Motor neuron (in vitro differentiated cells): ENCODE measurements around the gene ACBD6. TPM values are rescaled to one million over a fixed set of nuclear protein-coding genes. Genes with fewer than 3 reads are reported as not detected.
"Not testable (repeated sequence)": the region's sequence is repeated elsewhere in the genome, so short reads cannot be mapped to it uniquely, and the experiment has no call there.

ENCODE experiments used
- ATAC-seq, 8 experiments: fragments of 200-7000 bp; cut with Tn5 transposase; replicated peaks in 6 of 8; 2 replicates each; pipeline ENCODE4 v1.8.0; 2021; ENCODE audit warnings: mild to moderate bottlenecking in 8 of 8, moderate library complexity in 8 of 8
- H3K27ac ChIP-seq, 2 donors: fragments of 250-450 bp; sonication (Bioruptor Pico); 2 replicates each; pipeline ENCODE4 v1.9.0; 2021; ENCODE audit warnings: antibody characterized with exemption in 2 of 2, mild to moderate bottlenecking in 2 of 2, moderate library complexity in 1 of 2
- H3K4me1 ChIP-seq, 2 donors: fragments of 250-450 bp; sonication (Bioruptor Pico); replicated peaks in 1 of 2; 2 replicates each; pipeline ENCODE4 v1.6.1; 2021; ENCODE audit warnings: antibody characterized with exemption in 2 of 2, mild to moderate bottlenecking in 2 of 2, moderate library complexity in 1 of 2
- H3K4me3 ChIP-seq, 5 donors: fragments of 250-450 bp; sonication (Bioruptor Pico); 2 replicates each; pipeline ENCODE4 v1.9.0; 2021; ENCODE audit warnings: antibody characterized with exemption in 5 of 5, mild to moderate bottlenecking in 5 of 5, moderate library complexity in 4 of 5
- WGBS, 10 experiments: fragments of 450-650 bp; shearing (Covaris generic); methylation state at CpG; one replicate each; pipeline ENCODE4 v1.0.0; 2022; 5-methylcytosine and 5-hydroxymethylcytosine counted together
- in situ Hi-C, 9 experiments: fragments of 400-800 bp; cut with MboI; loops; one replicate each; pipeline ENCODE4 v1.15.0; 2021; ENCODE audit warnings: low sequenced_read_pairs in 9 of 9, low pct_unique_long_range_greater_than_20kb in 2 of 9; ENCODE audit not compliant: unreplicated experiment in 9 of 9
- total RNA-seq, 8 experiments: library from RNA; unstranded; fragments of 300-600 nt; gene quantifications; 2 replicates each; pipeline versions ENCODE4 v1.2.3 to v1.2.4, GENCODE V29; 2022

Gene ACBD6, protein sequence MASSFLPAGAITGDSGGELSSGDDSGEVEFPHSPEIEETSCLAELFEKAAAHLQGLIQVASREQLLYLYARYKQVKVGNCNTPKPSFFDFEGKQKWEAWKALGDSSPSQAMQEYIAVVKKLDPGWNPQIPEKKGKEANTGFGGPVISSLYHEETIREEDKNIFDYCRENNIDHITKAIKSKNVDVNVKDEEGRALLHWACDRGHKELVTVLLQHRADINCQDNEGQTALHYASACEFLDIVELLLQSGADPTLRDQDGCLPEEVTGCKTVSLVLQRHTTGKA
- 100 to 1,000 TPM in 2 of 8 experiments, 10 to 100 TPM in 6; 62.2 to 113 (median 89.6) TPM for total RNA-seq

DNA sequence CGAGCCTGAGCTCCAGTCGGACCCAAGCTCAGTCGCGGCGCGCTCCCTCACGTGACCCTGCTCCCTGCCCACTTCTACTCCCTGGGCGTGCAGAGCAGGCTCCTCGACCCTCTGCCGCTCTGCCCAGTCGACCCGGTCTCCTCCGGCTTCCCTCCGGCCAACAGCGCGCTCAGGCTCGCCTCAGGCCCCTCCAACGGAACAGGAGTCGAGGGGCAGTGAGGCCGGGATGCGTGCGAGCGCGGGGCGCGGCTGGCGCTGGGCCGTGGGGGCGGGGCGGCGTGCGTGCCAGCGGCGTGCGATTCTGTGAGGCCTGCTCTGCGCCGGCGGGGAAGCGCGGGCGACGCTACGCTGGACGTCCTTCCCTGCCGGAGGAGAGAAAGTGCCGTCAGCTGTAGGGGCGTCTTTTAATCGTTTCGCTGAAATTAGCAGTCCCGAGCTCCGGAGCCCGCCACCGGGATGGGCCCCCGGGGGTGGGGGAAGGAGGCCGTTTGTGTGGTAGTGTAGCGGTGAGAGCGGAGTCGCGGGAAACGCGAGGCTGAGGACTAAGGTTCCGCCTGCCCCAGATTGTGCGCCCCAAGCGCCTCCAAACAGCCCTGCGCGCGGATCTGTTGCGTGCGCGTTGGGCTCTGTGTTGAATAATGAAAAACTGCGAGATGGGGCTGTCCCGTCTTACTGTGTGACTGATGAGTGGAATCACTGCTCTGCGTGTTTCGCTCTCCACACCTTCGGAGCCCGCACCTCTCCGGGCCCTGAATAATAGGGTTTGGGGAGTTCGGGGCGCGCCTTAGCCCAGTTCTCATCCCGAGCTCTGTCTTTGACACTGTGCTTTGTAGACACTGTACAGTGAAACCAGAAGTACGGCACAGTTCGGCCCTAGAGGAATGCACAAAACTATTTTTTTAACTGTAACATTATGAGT is at the start of gene ACBD6:
Gene ACBD6 (minus strand): TSS at position 217 of the 919 bp plus-strand sequence. CDS start 311 bp downstream, outside the sequence.
- H3K27ac ChIP-seq = peak within 1 kb of the TSS; percentile 95 to 96
- peaks cover 8 to 28% of the 10 kb centered on the region in 2 donors for H3K4me1 ChIP-seq
- peak; percentile 86 to 90 (median 89) for ATAC-seq
- in situ Hi-C loops = loop anchor here (25.0 kb wide), 4 partner anchors 360 to 910 kb away; no protein-coding TSS in a partner anchor
- peak within 1 kb of the TSS; percentile 71 to 84 (median 75) for H3K4me3 ChIP-seq
- WGBS, 10 experiments = 0 to 33% (median 4%) methylated on average over 1 to 28 of the region's 83 CpGs; no CpG with 5 or more reads in 2 of the 10 experiments

DNA sequence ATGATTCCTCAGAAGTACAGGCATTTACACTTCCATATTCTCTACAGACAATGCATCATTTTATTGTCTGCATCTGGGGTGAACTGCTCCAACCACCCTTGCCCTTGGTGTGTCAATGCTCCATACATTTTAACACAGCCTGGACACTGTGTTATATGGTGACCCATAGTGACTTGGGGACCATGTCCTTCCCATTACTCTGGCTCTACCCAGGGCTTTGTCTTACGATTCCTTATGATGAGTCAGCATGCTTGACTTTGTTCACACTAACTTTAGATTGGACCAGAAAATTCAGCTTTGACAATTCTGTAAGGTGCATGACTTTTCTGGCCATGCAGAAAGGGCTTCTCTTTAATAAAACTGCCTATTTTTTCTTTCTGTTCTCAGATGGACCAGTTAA is 49.6 kb upstream of the ACBD6 start:
- no peak overlapping the region for H3K27ac ChIP-seq
- H3K4me1 ChIP-seq = peaks cover 4 to 13% of the 10 kb centered on the region in 2 donors
- no peak overlapping the region for H3K4me3 ChIP-seq
- in situ Hi-C loops = no loop called here
- no peak for ATAC-seq
- WGBS, 10 experiments = 17 to 100% (median 86%) methylated on average over 1 of the region's 1 CpG; no CpG with 5 or more reads in 1 of the 10 experiments

DNA sequence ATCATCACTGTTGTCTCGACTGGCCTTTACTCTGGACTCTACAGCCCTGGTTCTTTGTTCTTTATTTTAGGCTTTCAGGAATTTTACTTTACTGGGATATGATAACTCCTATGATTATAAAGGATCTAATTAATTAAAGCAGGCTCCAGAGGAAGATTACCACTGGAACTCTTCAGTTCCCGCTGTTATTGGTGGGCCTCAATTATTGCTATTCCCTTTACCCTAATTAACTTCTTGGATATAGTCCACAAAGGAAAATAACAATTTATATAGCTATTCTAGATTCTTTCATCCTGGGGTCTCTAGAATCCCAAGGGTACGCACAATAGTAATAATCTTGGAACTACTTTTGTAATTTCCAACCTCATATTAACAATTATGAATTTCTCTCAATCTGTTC is 47.9 kb upstream of the ACBD6 start:
- H3K4me3 ChIP-seq = no peak overlapping the region
- ATAC-seq = no peak
- 48 to 95% (median 80%) methylated on average over 1 to 3 of the region's 3 CpGs for WGBS, 10 experiments
- peaks cover 4 to 13% of the 10 kb centered on the region in 2 donors for H3K4me1 ChIP-seq
- no peak overlapping the region for H3K27ac ChIP-seq
- in situ Hi-C loops = no loop called here

DNA sequence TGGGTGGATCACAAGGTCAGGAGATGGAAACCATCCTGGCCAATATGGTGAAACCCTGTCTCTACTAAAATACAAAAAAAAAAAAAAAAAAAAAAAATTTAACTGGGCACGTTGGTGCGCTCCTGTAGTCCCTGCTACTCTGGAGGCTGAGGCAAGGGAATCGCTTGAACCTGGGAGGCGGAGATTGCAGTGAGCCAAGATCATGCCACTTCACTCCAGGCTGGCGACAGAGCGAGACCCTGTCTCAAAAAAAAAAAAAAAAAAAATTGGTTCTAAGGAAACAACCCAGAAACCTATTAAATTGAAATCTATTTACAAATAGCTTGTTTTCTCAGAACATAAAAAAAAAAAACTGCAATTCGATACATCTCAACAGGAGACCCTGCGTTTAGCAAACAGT is 47.4 kb upstream of the ACBD6 start:
- H3K4me1 ChIP-seq = peaks cover 4 to 13% of the 10 kb centered on the region in 2 donors
- H3K4me3 ChIP-seq, in situ Hi-C loops, ATAC-seq, H3K27ac ChIP-seq: not testable (repeated sequence)
- 63 to 100% (median 86%) methylated on average over 3 to 8 of the region's 8 CpGs for WGBS, 10 experiments

DNA sequence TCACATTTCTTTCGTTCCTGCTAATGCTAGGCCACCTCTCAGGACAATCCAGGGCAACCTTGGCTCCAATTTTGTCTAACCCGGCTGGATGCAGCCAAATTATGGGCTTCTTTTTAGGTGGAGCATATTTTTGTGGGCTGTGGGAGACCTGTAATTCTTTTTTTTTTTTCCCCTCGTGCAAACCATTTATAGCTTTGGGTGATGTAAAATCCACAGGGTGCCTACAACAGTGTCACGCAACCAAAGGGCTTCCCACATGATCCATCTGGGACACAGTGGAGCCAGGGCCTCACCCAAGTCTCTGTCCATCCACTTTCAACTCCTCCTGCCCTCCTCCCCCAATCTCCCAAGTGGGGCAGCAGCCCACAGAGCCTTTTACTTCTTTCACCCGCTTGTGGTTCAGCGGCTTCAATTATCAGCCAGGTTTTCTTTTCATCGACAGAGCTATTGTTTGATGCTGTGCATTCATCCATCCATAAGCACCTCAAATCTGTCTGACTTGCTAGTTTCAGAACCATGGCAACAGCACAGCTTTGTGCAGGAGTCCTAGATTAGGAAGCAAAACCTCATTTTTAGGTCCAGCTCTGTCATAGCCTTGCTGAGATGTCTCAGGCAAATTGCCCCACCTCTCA is 46.4 kb upstream of the ACBD6 start:
- ATAC-seq = peak in 5 of 8 experiments; percentile 75 to 93 (median 83)
- no peak overlapping the region for H3K4me3 ChIP-seq
- H3K4me1 ChIP-seq = peaks cover 4 to 13% of the 10 kb centered on the region in 2 donors
- H3K27ac ChIP-seq = no peak overlapping the region
- in situ Hi-C loops = no loop called here
- WGBS, 10 experiments = 17 to 100% (median 48%) methylated on average over 1 to 6 of the region's 7 CpGs

DNA sequence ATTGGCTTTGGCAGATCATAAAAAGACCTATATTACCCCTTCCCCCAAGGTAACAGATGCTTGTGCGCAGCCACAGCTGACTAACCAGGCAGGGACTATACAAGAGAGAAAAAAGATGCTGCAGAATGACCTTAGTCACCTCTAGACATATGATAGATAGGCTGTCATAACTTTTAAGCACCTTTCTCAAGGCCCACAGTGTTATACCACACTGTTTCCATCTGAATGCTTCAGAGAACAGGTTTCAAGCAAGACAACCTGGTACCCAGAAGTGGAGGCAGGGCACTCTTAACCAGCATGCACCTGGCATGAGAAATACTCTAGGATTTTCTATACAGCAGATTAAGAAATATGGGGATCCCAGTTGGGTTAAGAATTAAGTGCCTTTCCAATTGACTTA is 43.6 kb upstream of the ACBD6 start:
- no peak overlapping the region for H3K4me3 ChIP-seq
- WGBS, 10 experiments = 60 to 100% (median 100%) methylated on average over 1 of the region's 1 CpG; no CpG with 5 or more reads in 4 of the 10 experiments
- no peak overlapping the region for H3K27ac ChIP-seq
- no peak for ATAC-seq
- in situ Hi-C loops = no loop called here
- H3K4me1 ChIP-seq = peaks cover 12 to 22% of the 10 kb centered on the region in 2 donors

DNA sequence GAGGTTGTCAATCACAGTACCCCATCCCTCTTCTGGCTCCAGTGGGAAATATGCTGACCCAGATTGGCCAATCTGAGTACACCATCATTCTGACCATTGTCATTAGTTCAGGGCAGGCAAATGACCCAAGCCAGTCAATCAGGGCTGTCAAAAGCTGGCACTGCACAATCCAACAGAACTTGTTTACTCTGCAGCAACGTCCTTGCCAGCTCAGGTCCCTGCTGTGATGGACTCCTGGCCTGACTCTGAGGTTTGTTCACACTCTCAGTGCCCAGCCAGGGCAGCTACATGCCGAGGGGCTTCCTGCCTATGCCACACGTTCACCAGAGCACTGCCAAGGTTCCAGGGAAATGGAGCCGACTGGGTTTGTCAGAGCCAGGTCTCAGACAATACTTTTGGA is 41.7 kb upstream of the ACBD6 start:
- H3K27ac ChIP-seq = no peak overlapping the region
- peaks cover 12 to 18% of the 10 kb centered on the region in 2 donors for H3K4me1 ChIP-seq
- in situ Hi-C loops = no loop called here
- no peak for ATAC-seq
- 20 to 100% (median 87%) methylated on average over 1 to 3 of the region's 4 CpGs; no CpG with 5 or more reads in 3 of the 10 experiments for WGBS, 10 experiments
- no peak overlapping the region for H3K4me3 ChIP-seq

DNA sequence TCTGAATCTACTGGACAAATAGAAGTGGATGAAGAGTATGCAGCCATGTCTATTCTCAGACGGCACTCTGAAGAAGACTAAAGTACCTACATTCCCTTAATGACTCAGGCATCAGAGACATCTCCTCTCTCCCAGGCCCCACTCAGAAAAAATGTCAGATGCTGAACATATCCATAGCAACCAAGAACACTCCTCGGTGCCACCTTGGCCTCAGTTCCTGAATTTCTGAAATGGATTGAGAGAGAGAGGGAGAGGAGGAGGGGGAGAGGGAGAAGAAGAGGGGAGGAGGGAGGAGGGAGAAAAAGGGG is 40.4 kb upstream of the ACBD6 start:
- H3K27ac ChIP-seq = no peak overlapping the region
- 40 to 100% (median 60%) methylated on average over 1 to 2 of the region's 2 CpGs; no CpG with 5 or more reads in 4 of the 10 experiments for WGBS, 10 experiments
- in situ Hi-C loops = no loop called here
- peak in 6 of 8 experiments; percentile 25 to 83 (median 76) for ATAC-seq
- H3K4me3 ChIP-seq = no peak overlapping the region
- H3K4me1 ChIP-seq = peaks cover 8 to 9% of the 10 kb centered on the region in 2 donors

DNA sequence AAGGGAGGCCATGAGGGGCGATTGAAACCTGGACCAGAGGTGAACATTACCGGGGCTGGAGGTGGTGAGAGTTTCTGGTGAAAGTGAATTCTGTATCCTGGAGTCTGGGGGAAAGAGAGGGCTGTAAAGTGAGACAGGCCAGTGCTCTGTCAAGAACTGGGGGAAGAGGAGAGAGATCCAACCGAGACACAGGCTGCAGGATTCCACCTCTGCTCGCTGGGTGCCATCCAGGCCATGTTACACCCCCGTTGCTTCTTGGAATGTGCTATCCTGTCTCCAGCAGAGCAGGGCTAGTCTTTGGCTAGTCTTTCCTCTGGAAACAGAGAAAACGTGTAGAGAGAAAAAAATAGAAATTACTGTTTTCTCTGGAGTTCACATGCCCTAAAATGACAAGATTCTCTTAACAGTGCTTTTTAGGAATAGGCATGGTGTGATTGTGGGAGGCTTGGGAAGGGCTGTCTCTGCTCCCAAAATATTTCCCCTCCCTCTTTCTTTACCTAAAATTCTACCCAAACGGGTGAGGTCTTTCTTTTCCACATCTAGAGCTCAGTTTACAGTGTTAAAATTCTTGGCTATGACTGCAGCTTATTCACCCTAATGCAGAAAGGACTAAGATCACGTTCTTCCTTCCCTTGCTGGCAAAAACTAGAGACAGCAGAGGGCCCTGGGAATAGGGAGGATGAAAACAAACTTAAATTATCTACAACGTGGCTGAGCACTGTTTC is 39.9 kb upstream of the ACBD6 start:
- H3K4me3 ChIP-seq = no peak overlapping the region
- in situ Hi-C loops = no loop called here
- peaks cover 8 to 9% of the 10 kb centered on the region in 2 donors for H3K4me1 ChIP-seq
- 0 to 100% (median 61%) methylated on average over 1 to 9 of the region's 9 CpGs for WGBS, 10 experiments
- H3K27ac ChIP-seq = no peak overlapping the region
- peak in 1 of 8 experiments; percentile 20 for ATAC-seq

DNA sequence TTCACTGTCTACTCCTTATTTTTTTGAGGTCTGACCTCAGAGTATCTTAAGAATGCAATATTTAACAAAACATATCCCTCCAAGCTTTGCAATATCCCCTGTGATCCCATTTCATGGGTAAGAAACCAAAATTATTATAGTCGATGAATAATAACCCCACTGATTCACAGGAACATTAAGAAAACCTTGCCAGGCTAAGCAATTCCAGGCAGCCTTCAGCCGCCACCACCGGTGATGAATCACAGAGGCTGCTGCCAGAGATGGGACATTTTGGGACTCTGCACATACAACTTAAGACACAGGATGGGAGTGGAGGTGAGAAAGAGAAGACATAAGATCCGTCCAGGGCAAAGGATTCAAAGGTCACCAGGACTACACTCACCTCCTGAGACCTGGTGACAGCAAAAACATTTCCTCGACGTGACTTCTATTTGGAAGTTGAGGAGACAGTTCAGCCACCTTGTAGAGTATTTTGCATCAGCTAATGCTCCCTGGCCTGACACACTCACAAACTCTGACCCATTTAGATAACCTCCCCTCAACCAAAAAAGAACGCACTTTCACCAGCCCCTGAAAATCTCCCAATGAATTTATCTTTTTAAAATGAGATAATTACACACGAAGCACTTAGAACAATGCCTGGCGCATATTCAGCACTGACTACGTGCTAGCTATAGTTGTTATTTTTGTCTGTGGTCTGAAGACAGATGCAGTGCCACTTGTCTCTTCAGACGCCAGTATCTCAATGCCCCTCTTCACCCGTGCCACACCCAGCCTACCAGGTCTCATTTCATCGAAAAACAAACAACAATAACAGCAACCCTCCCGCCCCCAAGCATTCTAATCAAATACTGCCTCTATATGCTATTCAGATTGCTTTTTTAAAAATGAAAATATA is 38.6 kb upstream of the ACBD6 start:
- H3K27ac ChIP-seq = no peak overlapping the region
- no peak for ATAC-seq
- 60 to 93% (median 84%) methylated on average over 1 to 14 of the region's 14 CpGs for WGBS, 10 experiments

DNA sequence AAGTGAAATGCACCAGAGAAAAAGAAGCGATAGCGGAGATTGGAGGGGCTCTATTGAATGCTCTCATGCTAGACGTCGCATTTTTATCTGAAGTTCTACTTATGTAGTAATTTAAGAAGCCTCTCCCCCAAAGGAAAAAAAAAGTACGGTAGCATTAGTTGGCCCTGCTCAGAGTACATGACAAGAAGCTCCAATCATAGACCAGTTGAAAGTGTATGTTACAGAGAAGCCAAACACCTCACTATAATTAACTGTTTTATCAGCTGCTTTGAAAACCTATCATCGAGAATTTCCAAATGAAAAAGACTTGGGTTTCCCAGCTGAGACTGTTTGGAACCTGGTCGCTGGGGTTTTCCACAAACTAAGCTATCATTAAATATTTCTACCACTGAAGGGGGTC is 36.8 kb upstream of the ACBD6 start:
- in situ Hi-C loops = no loop called here
- Histone ChIP-seq H3K4me1 (peaks cover 9 to 12% of the 10 kb centered on the region in 2 donors), H3K27ac (no peak overlapping the region), H3K4me3 (no peak overlapping the region)
- no peak for ATAC-seq
- 69 to 100% (median 85%) methylated on average over 3 to 7 of the region's 7 CpGs for WGBS, 10 experiments

More for the DNA sequence above, 38.6 kb upstream of the ACBD6 start:
- Histone ChIP-seq H3K4me1 (peaks cover 8 to 9% of the 10 kb centered on the region in 2 donors), H3K4me3 (no peak overlapping the region)
- in situ Hi-C loops = no loop called here
